HFFc6 (cell line): Measurements from ENCODE around the gene ZNF563. TPM values are rescaled to one million over a fixed set of nuclear protein-coding genes. Genes with fewer than 3 reads are reported as not detected.

Source experiments
- DNase-seq: peaks from one replicate; pipeline ENCODE4 v3.0.0-alpha.2; 2018
- H3K27ac Mint-ChIP-seq: 2 replicates; pipeline ENCODE4 v1.8.0; 2020; ENCODE audit warnings: mild to moderate bottlenecking, mixed read lengths
- H3K27me3 Mint-ChIP-seq: 2 replicates; pipeline ENCODE4 v1.8.0; 2021; ENCODE audit warnings: mild to moderate bottlenecking, moderate library complexity, mixed read lengths; ENCODE audit not compliant: insufficient read depth
- H3K36me3 Mint-ChIP-seq: 2 replicates; pipeline ENCODE4 v1.8.0; 2021; ENCODE audit warnings: low read depth, mixed read lengths
- H3K4me1 Mint-ChIP-seq: 2 replicates; pipeline ENCODE4 v1.8.0; 2020; ENCODE audit warnings: low read depth, mixed read lengths
- H3K4me3 Mint-ChIP-seq: 2 replicates; pipeline ENCODE4 v1.8.0; 2020; ENCODE audit warnings: mild to moderate bottlenecking, moderate library complexity, mixed read lengths
- H3K9me3 Mint-ChIP-seq: 2 replicates; pipeline ENCODE4 v1.8.0; 2020; ENCODE audit warnings: mild to moderate bottlenecking, mixed read lengths
- CTCF ChIP-seq: fragments of 200-600 bp; sonication (generic); IDR thresholded peaks from 2 replicates; pipeline ENCODE4 v1.5.0; 2021; ENCODE audit warnings: antibody characterized with exemption, mild to moderate bottlenecking
- total RNA-seq, 6 experiments: library from RNA; stranded (reverse); fragmentation: NEBNext Ultra II Directional; extraction: Animal tissue kit (Norgen Biotek cat#: 25700); gene quantifications; 2 replicates in 1 of 6; 3 replicates in 5 of 6; pipeline ENCODE4 v1.2.3, GENCODE V29; 2021

The ZNF563 gene
- total RNA-seq, 6 experiments from 2014 or later: 1.5 to 2.1 (median 1.8) TPM

- TF ChIP-seq CTCF: no peak
- H3K4me3 Mint-ChIP-seq: no peak overlapping the region
- H3K27ac Mint-ChIP-seq: no peak overlapping the region
- DNase-seq: no peak
- peaks cover 21% of the 10 kb centered on the region for H3K4me1 Mint-ChIP-seq
- peaks cover 42% of the 10 kb centered on the region for H3K36me3 Mint-ChIP-seq
- peaks cover 2% of the 10 kb centered on the region; the same call in 1 of the 2 replicates for H3K27me3 Mint-ChIP-seq
- peaks cover 37% of the 10 kb centered on the region for H3K9me3 Mint-ChIP-seq
Observed at GRCh38 chr19:12287958-12288500, 45.4 kb downstream of the ZNF563 start.

GRCh38 chr19:12284631-12285030 lies 48.8 kb downstream of the ZNF563 start:
- peaks cover 2% of the 10 kb centered on the region; the same call in 1 of the 2 replicates for H3K27me3 Mint-ChIP-seq
- H3K9me3 Mint-ChIP-seq: peaks cover 69% of the 10 kb centered on the region
- peaks cover 59% of the 10 kb centered on the region for H3K36me3 Mint-ChIP-seq
- H3K27ac Mint-ChIP-seq: no peak overlapping the region
- no peak for DNase-seq
- no peak for TF ChIP-seq CTCF
- no peak overlapping the region for H3K4me3 Mint-ChIP-seq
- H3K4me1 Mint-ChIP-seq: peaks cover 9% of the 10 kb centered on the region

GRCh38 chr19:12284226-12284625 lies 49.2 kb downstream of the ZNF563 start:
- peaks cover 5% of the 10 kb centered on the region for H3K4me1 Mint-ChIP-seq
- no peak for TF ChIP-seq CTCF
- DNase-seq: no peak
- H3K27me3 Mint-ChIP-seq: no peaks in the 10 kb centered on the region
- H3K36me3 Mint-ChIP-seq: peaks cover 60% of the 10 kb centered on the region
- H3K9me3 Mint-ChIP-seq: peaks cover 73% of the 10 kb centered on the region
- H3K27ac Mint-ChIP-seq: no peak overlapping the region
- H3K4me3 Mint-ChIP-seq: no peak overlapping the region

- no peak for DNase-seq
- no peaks in the 10 kb centered on the region; the same call in 1 of the 2 replicates for H3K27me3 Mint-ChIP-seq
- H3K27ac Mint-ChIP-seq: no peak overlapping the region
- H3K4me3 Mint-ChIP-seq: no peak overlapping the region
- H3K4me1 Mint-ChIP-seq: no peaks in the 10 kb centered on the region
- H3K36me3 Mint-ChIP-seq: peaks cover 89% of the 10 kb centered on the region
- no peak for TF ChIP-seq CTCF
- H3K9me3 Mint-ChIP-seq: peaks cover 95% of the 10 kb centered on the region
Observed at GRCh38 chr19:12278713-12279112, 54.7 kb downstream of the ZNF563 start.

GRCh38 chr19:12272980-12273901 lies 60.2 kb downstream of the ZNF563 start:
- TF ChIP-seq CTCF: no peak
- Mint-ChIP-seq H3K27ac (no peak overlapping the region), H3K27me3 (no peaks in the 10 kb centered on the region; the same call in 1 of the 2 replicates), H3K9me3 (peaks cover 97% of the 10 kb centered on the region), H3K4me1 (no peaks in the 10 kb centered on the region), H3K36me3 (peaks cover 89% of the 10 kb centered on the region), H3K4me3 (no peak overlapping the region; the same call in 1 of the 2 replicates)
- DNase-seq: no peak
